GM20000 (cell line): ENCODE measurements around the gene HOXC10.

Experiments
- DNase-seq: peaks from one replicate; pipeline ENCODE4 v3.0.0; 2012; ENCODE audit warnings: low spot score
- CTCF ChIP-seq: IDR thresholded peaks from 2 replicates; pipeline ENCODE4 v1.5.1; 2012; ENCODE audit warnings: mild to moderate bottlenecking, control low read depth; ENCODE audit errors: extremely low read depth, missing control alignments

Gene HOXC10

GRCh38 chr12:54010053-54010971 lies 25.4 kb downstream of the HOXC10 start:
- no peak for TF ChIP-seq CTCF
- no peak for DNase-seq

GRCh38 chr12:54010972-54011664 lies 26.2 kb downstream of the HOXC10 start:
- DNase-seq: no peak
- no peak for TF ChIP-seq CTCF

- TF ChIP-seq CTCF: no peak
- no peak for DNase-seq
Observed at GRCh38 chr12:54011665-54012532, 27.0 kb downstream of the HOXC10 start.

GRCh38 chr12:54012631-54013409 lies 27.9 kb downstream of the HOXC10 start:
- no peak for TF ChIP-seq CTCF

GRCh38 chr12:54014377-54015017 lies 29.6 kb downstream of the HOXC10 start:
- no peak for DNase-seq

More at GRCh38 chr12:54012631-54013409, 27.9 kb downstream of the HOXC10 start:
- no peak for DNase-seq

More at GRCh38 chr12:54014377-54015017, 29.6 kb downstream of the HOXC10 start:
- TF ChIP-seq CTCF: no peak
